Stimulated activated CD4-positive, alpha-beta T cell treated with anti-CD3 and anti-CD28 coated beads, TNF-alpha, amount 100 ng/mL, for 1 hour (primary cell): Measurements from ENCODE around the gene SEMA4B.
"Not testable (repeated sequence)": the region's sequence is repeated elsewhere in the genome, so short reads cannot be mapped to it uniquely, and the experiment has no call there.

Source experiments
- DNase-seq, 3 donors: peaks; one replicate each; pipeline ENCODE4 v3.0.0-alpha.2; 2020; ENCODE audit warnings: low read depth in 3 of 3, low spot score in 1 of 3

Gene SEMA4B

DNA sequence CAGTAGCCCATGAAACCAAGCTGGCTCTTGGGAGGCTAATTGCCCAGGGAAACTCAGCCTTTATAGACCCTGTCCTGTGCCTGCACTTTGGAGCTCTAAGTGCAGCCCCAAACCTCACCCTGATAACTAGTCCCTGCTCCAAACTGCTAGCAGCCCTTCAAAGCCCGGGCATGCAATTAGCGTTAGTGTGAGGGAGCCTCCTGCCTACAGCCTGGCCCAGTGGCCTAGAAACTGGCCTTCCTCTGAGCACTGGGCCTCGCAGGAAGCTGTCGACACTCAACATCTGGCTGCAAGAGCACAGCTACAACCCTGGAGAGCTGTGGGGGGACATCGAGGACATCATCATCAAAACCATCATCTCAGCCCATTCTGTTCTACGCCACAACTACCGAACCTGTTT lies 56.6 kb downstream of the SEMA4B start:
- DNase-seq = no peak

DNA sequence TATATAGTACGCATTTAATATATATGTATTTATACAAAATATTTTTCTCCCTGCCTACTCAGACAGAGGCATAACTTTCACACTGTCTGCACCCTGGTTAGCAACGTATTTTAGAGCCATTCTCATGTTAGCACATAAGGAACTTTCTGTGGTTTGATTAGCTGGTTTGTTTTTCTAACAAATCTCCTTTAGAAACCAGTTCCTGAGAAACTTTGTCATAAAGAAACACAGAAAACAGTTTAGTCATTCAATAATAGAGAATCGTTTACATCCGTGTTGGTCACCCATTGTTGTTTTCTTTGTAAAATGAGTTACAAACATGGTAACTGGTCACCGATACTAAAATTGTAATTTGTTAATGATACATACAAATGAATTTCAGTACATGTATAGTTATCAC lies 58.4 kb downstream of the SEMA4B start:
- DNase-seq = no peak

DNA sequence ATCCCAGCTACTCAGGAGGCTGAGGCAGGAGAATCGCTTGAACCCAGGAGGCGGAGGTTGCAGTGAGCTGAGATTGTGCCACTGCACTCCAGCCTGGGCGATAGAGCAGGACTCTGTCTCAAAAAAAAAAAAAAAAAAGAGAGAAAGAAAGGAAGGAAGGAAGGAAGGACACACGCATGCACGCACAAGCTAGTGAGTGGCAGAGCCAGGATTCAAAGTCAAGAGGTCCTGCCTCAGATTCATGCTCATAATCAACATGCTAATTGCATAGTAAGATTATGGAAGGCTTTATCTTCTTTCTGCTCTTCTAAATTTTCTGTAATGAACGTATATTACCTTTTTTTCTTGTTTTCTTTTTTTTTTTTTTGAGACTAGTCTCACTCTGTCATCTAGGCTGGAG lies 59.6 kb downstream of the SEMA4B start:
- DNase-seq = not testable (repeated sequence)

DNA sequence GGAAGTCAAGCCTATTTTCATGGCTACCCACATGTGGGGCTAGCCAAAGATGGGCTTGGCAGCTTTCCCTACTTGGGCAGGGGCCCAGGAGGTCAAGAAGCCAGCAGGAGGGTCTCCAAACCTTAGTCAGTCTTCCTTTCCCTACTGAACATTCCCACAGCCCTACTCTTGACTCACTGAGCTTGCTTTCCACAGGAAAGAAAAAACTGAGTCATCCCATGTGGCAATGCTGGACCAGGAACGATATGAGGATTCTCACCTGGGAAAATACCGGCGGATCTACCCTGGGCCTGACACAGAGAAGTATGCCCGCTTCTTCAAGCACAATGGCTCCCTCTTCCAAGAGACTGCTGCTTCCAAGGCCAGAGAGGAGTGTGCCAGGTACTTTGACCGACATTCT lies 60.7 kb downstream of the SEMA4B start:
- no peak for DNase-seq

DNA sequence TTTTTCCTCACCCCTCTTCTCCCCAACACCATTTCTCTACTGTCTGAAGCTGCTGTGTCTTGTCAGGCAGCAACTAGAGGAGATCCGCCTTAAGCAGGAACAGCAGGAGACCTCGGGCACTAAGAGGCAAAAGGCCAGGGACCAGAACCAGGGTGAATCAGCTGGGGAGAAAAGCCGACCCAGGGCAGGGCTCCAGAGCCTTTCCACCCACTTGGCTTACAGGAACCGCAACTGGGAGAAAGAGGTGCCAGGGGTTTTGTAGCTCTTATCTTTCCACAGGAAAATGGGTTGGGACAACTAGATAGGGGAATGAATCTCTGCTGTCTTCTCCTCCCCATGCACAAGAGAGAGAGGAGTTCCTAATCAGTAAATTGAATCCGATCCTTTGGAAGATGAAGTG lies 61.3 kb downstream of the SEMA4B start:
- DNase-seq = no peak

DNA sequence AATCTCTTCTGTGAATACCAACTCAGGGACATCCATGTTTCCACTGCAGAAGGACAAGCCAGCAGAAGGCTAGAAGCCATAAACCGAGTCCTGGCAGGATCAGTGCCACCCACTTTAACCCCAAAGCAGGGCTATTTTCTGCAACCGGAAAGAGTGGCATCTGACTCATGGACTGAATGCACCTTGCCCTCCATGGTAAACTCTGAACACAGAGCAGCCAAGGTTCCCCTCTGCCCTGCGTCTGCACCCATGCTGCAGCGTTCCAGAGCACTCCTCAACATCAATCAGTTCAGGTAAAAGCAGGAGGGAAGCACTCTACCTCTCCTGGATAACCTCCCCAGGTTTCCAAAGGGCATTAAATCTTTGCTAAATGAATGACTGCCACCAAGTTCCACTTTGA lies 63.5 kb downstream of the SEMA4B start:
- DNase-seq = peak in 1 of 3 donors; percentile 8

DNA sequence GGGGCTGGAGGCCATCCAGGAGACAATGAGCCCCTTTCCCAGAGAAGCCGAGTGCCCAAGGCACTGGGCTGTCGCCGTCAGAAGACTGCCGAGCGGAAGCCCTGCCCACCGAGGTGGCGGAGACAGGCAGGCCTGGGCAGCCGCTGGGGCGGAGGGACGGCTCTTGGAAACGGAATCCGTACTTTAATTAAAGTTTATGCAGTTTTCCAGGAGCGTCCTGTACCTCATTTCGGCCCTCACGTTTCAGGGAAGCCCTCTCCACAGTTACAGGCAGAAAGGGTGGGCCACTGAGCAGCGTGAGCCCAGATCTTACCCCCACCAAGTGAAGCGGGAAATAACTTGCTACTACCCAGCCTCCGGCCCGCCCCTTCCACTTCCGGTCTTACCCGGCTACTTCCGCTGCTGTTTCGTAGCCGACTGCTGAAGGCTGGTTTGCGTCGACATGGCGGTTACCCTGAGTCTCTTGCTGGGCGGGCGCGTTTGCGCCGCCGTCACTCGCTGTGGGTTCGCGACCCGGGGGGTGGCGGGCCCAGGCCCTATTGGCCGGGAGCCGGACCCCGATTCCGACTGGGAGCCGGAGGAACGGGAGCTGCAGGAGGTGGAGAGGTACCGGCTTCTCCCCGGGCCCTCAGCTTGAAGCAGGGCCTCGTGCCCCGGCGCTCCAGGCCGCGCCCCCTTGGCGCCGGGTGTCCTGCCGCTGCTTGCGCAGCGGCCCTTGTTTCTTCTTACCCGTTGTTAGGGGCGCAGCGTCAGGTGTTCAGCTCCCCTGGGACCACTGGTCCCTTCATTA lies 64.3 kb downstream of the SEMA4B start, which contains the start of gene NGRN:
Gene NGRN, plus strand, starts transcription at position 402 of the 790 bp plus-strand sequence. Its CDS starts 41 bp downstream, at position 443.
- peak; percentile 70 to 80 (median 74) for DNase-seq

DNA sequence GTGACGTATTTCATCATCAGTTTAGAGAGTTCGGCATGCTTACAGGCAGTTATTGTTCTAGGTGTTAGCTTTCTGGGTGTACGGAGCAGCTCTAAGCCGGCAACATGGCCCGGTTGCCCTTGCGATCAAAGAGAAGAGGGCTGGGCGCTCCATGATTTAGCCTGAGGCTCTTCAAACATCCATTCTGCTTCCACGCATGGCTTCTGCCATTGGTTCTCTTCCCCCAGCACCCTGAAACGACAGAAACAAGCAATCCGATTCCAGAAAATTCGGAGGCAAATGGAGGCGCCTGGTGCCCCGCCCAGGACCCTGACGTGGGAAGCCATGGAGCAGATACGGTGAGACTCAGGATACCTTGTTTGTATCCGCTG lies 64.9 kb downstream of the SEMA4B start:
- DNase-seq = peak in 1 of 3 donors; percentile 22

DNA sequence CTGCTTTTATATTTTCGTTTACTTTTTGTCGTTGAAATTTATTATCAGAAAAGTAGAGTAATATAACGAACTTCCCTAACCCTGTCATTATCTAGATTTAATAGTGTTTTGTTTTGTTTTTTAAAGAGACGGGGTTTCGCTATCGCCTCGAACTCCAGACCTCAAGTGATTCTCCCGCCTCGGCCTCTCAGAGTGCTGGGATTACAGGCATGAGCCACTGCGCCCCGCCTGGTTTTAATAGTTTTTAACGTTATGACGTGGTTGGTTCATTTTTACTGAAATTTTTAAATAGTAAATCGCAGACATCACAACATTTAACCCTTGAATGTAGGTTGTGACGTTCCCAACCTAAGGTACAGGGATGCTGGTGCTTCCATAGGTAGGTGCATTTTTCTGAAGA lies 65.4 kb downstream of the SEMA4B start:
- no peak for DNase-seq

DNA sequence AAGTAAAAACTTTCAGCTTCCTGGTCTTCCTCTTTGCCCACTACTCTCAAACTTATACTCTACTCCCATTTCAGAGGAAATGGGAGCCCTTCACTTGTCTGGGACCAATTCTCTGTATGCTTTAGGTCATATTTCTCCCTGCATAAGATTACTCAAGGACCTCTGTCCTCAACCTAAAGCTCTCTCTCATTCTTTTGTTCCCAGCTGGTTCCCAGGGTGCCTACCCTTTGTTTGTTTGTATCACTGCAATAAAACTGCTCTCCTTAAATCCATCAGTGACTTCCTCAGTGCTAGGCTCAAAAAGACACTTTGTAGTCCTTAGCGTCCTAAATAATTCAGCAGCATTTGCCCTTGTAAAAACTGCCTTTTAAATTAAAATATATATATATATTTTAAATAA lies 67.3 kb downstream of the SEMA4B start:
- no peak for DNase-seq

DNA sequence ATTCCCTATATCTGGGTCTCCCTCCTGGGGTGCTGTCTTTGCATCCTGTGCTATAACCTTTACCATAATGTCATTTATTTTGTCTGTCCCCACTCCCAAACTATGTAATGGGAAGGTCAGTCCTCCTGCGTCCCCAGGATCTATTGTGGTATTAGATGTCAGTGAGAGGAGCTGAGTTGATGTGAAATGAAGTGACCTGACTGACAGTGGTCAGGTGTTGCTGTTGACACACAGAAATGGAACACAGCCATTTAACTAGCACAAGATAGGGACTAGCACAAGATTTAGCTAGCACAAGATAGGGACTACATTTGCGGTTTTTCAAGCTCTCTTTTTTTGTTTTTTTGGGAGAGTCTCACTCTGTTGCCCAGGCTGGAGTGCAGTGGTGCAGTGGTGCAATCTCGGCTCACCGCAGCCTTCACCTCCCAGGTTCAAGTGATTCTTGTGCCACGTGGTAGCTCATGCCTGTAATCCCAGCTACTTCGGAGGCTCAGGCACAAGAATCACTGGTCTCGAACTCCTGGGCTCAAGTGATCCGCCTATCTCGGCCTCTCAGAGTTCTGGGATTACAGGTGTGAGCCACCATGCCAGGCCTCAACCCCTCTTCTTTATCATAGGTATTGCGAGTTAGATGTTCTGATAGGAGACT lies 69.5 kb downstream of the SEMA4B start:
- DNase-seq = no peak

DNA sequence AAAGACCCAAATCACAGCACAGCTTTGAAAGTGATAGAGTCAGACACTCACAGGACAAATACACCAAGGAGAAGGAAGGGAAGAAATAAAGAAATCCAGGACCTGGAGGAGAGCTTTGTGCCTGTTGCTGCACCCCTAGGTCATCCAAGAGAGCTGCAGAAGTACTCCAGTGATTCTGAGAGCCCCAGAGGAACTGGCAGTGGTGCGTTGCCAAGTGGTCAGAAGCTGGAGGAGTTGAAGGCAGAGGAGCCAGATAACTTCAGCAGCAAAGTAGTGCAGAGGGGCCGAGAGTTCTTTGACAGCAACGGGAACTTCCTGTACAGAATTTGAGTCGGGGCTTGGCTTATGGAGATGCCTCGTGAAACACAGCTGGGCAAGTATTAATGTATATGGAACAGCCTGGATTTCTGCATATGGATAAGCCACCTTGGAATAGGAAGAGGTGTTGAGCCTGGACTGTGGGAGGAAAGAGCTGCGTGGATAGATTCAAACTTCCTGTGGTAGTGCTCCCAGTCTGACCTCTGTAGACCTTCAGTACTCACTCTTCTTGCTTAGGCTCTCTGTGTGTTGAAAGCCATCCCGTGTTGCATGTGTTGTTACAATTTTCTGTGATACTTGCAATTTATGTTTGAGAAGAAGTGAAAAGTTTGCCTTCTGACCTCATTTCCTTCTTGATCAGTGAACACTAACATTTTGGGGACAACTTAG lies 70.5 kb downstream of the SEMA4B start:
- no peak for DNase-seq

DNA sequence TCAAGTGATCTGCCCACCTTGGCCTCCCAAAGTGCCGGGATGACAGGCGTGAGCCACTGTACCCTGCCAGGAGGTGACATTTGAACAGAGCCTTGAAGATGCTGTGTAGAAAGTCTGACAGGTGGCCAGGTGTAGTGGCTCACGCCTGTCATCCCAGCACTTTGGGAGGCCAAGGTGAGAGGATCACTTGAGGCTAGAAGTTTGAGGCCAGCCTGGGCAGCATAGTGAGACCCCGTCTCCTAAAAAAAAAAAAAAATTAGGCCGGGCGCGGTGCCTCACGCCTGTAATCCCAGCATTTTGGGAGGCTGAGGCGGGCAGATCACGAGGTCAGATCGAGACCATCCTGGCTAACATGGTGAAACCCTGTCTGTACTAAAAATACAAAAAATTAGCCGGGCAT lies 77.3 kb downstream of the SEMA4B start:
- DNase-seq = not testable (repeated sequence)
